Ramos (cell line): ENCODE data around the gene MAGEF1.
"Not testable (repeated sequence)": the region's sequence is repeated elsewhere in the genome, so short reads cannot be mapped to it uniquely, and the experiment has no call there.

Experiments
- in situ Hi-C: fragments of 300-500 bp; cut with MboI; formaldehyde crosslinking; loops from one replicate; pipeline ENCODE4 v1.14.3; 2022; ENCODE audit warnings: low sequenced_read_pairs; ENCODE audit not compliant: unreplicated experiment

The MAGEF1 gene

GRCh38 chr3:184743248-184743647 is 31.4 kb upstream of the MAGEF1 start:
- in situ Hi-C loops: no loop called here

GRCh38 chr3:184742676-184743135 is 30.8 kb upstream of the MAGEF1 start:
- in situ Hi-C loops: no loop called here

- in situ Hi-C loops: no loop called here
Observed at GRCh38 chr3:184741798-184742675, 30.2 kb upstream of the MAGEF1 start.

GRCh38 chr3:184741259-184741556 is 29.3 kb upstream of the MAGEF1 start:
- in situ Hi-C loops: no loop called here

GRCh38 chr3:184740509-184741258 is 28.8 kb upstream of the MAGEF1 start:
- in situ Hi-C loops: no loop called here

GRCh38 chr3:184739594-184740505 is 28.0 kb upstream of the MAGEF1 start:
- in situ Hi-C loops: no loop called here

GRCh38 chr3:184738982-184739381 is 27.1 kb upstream of the MAGEF1 start:
- in situ Hi-C loops: no loop called here

- in situ Hi-C loops: no loop called here
Observed at GRCh38 chr3:184738506-184738890, 26.6 kb upstream of the MAGEF1 start.

- in situ Hi-C loops: no loop called here
Observed at GRCh38 chr3:184737641-184738505, 26.0 kb upstream of the MAGEF1 start.

- in situ Hi-C loops: no loop called here
Observed at GRCh38 chr3:184737063-184737462, 25.2 kb upstream of the MAGEF1 start.

GRCh38 chr3:184734903-184735701 is 23.2 kb upstream of the MAGEF1 start:
- in situ Hi-C loops: no loop called here

- in situ Hi-C loops: no loop called here
Observed at GRCh38 chr3:184733971-184734608, 22.2 kb upstream of the MAGEF1 start.

GRCh38 chr3:184733181-184733580 is 21.3 kb upstream of the MAGEF1 start:
- in situ Hi-C loops: no loop called here

- in situ Hi-C loops: no loop called here
Observed at GRCh38 chr3:184731786-184732537, 20.1 kb upstream of the MAGEF1 start.

- in situ Hi-C loops: no loop called here
Observed at GRCh38 chr3:184730924-184731323, 19.1 kb upstream of the MAGEF1 start.

GRCh38 chr3:184729154-184729553 is 17.3 kb upstream of the MAGEF1 start:
- in situ Hi-C loops: not testable (repeated sequence)

GRCh38 chr3:184728010-184728527 is 16.2 kb upstream of the MAGEF1 start:
- in situ Hi-C loops: no loop called here
